DMS79 (cell line): ENCODE data around the gene DBNL.

Experiments
- DNase-seq: peaks from one replicate; lab custom pipeline; 2025; lab: John Stamatoyannopoulos, UW

Gene DBNL

DNA sequence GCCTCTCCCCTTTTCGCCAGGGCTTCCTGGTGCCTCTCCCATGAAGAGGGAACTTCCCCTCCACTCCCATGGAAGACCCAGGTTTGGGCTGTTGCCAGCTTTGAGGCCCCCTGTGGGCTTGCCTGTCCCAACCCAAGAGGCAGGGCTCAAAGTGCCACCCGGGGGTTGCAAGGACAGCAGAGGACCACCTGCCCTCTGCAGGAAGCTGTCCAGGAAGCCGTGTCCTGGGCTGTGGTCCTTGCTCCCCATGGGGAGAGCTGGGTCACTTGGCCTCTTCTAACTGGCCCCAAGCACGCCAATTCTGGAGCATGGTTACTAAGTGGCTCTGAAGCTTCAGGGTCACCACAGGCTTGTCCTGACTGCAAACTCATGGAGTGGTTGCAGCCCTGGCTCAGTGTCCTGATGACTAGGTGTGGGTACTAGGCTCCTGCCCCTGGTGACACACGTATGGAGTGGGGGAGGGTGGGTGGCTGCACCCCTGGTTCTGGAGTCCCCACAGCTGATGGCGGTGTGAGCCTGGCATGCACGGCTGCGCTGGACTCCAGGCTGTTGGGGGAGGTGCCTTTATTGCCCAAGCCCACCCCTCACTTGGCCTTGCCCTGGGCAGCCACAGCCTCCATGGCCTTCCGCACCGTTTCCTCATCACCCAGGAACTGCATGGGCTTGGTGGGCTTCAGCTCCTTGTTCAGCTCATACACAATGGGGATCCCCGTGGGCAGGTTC, 17.8 kb downstream of the DBNL start:
- no peak for DNase-seq

DNA sequence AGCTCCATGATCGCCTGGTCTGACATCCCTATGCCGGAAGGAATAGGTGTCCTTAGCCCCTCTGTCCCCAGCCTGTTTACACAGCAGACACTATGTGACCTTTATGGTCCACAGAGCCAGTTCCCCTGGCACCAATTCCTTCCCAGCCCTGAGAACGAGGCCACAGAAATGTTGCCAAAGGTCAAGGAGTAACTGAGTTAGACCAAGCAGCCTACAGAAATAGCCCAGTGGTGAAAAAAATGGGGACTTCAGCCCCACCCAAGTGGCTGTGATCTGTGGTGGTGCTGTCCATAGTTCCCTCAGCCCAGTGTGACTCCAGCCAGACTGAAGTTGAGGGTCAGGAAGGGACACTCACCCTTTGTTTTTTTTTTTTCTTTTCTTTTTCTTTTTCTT, 18.4 kb downstream of the DBNL start:
- DNase-seq: no peak

GRCh38 chr7:44063547-44063893, 19.0 kb downstream of the DBNL start:
- DNase-seq: no peak

- no peak for DNase-seq
Observed at GRCh38 chr7:44063894-44064651, 19.6 kb downstream of the DBNL start.

DNA sequence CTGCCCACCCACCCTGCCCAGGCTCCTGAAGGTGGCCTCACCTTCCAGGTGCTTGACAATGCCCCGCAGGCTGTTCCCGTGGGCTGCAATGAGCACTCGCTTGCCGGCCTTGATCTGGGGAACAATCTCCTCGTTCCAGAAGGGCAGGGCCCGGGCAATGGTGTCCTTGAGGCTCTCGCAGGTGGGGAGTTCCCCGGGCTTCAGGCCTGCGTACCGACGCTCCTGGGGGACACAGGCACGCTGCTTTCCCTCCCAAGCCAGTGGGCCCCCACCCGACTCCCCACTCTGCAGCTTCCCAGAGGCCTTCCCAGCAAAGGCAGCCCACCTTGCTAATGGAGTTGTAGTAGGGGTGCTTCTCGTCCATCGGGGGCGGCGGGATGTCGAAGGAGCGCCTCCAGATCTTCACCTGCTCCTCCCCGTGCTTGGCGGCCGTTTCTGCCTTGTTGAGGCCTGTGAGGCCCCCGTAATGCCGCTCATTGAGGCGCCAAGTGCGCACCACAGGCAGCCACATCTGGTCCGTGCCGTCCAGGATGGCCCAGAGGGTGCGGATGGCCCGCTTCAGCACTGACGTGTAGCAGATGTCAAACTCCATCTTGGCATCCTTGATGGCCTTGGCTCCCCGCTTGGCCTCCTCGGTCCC, 20.4 kb downstream of the DBNL start:
- no peak for DNase-seq

DNA sequence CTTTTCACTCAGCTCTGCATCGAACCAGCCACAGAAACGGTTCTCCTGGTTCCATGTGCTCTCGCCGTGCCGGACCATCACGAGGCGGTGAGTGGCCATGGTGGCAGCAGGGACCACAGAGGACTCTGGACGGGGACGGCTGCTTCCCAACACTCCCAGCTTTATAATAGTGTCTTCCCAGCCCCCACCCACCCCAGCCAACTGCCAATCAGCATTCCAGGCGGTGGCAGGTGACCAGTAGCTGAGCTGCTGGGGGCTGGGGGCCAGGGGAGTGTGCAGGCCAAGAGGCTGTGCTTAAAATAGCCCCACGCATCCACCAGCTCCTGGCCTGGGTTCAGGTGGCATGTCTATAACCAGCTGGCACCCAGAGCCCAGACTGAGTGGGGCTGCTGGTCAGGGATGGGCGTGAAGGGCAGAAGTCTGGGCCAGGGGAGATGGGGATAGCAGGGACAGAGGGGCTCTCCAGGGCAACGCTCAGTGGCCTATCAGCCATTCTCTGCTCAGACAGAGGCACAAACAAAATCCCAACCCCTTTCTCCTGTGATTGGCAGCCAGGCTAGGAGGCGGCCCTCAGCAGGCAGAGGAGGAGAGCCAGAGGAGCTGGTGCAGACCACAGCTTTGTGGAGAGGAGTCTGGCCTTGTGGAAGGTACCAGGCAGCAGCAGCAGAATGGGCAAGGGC, 21.1 kb downstream of the DBNL start, which contains the start of gene PGAM2:
PGAM2 (minus strand) TSS at position 137 of the 680 bp plus-strand sequence; CDS start at position 99, 38 bp downstream.
- no peak for DNase-seq

DNA sequence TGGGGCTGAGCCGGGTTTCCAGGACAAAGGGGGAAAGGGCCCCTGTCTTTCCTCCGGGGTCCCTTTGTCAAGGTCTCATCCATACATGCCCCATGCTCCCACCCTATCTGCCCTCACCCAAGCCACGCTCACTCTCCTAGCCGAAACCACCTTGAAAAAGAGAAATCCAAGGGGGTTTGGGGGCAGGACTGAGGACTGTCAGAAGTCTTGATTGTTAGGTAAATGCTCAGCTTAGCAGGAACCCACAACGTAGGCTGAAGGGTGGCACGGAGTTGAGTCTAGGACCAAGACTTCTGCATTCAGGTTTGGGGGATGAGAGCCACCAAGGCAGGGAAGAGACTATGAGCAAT, 21.6 kb downstream of the DBNL start:
- no peak for DNase-seq

DNA sequence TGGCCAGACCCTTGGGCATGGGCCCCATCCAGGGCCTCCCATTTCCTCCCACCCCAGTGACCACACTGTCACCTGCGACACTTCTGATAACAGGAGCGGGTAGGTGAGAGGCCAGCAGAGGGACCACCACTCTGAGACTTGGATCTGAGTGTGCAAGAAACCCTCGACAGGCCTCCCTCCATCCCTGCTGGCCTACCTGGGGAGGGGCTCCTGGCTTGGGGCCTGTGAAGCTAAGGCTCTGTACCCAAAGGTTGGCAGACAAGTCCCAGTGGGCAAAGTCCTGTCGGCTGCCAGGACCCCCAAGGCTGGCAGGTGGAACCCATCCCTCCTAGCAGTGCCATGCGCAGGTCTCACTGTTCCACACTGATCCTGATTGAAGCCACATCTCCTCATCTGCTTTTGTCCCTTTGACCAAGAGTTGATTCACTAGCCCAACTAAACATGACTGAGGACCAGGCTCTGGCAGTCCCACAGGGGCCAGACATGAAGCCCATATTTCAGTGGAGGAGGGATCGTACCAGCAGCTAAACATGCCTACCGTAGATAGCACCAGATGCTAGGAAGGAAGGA, 22.1 kb downstream of the DBNL start:
- no peak for DNase-seq

DNA sequence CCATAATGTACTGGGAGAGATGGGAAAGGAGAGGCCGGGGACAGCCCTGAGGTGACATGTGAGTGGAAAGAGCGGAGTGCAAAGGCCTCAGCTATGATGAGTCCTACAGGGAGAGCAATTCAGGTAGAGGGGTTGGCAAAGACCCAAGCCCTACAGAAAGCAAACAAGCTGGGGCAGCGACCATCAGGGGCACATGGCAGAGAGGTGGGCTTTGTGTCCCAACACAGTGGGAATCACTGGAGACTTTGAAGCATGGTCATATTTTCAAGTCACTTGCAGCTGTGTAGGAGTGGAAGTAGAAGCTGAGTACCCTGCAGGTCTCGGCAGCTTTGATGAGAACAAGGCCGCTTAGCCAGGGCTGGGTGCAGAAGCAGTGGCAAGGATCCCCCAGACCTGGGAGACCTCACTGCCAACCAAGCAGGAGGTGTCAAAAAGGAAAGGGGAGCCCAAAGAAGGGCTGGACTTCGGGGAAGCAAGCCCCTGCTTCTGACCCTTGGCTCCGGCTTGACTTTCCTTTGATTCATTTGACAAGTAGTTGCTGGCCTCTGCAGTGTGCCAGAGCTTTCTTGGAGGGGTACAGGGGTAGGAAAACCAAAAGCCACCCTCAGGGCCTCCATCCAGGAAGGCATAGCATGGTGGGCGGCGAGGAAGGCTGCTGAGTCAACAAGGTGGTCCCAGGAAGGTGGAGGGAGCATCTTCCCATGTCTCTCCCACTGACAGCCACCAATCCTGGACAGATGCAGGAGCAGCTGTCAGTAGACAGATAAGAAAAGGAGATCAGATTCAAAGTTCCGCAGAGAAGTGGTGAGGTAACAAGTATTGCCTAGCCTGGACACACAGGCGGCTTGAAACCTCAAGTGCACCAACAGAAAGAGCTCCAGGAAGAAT, 22.8 kb downstream of the DBNL start:
- no peak for DNase-seq

- no peak for DNase-seq
Observed at GRCh38 chr7:44068054-44068453, 23.6 kb downstream of the DBNL start.

GRCh38 chr7:44071726-44072363, 27.3 kb downstream of the DBNL start:
- DNase-seq: no peak

- DNase-seq: no peak
Observed at GRCh38 chr7:44072364-44073231, 28.1 kb downstream of the DBNL start.

- DNase-seq: no peak
Observed at GRCh38 chr7:44073664-44074348, 29.3 kb downstream of the DBNL start.

DNA sequence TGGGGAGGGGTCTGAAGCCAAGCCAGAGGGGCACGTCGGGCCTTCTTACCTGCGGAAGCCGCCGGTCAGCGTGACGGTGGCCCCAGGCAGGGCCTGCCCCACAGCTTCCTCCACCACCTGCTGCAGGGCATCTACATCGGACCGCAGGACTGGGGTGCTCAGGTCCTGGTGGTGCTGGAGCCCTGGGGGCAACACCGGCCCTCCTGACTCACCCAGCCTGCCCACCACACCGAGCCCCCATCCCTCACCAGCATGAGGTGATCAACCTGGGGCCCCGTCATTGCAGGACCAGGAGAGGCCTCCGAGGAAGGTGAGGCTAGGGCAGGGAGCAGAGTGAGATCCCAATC, 29.8 kb downstream of the DBNL start:
- DNase-seq: no peak

GRCh38 chr7:44075296-44076075, 31.0 kb downstream of the DBNL start:
- DNase-seq: no peak

- DNase-seq: no peak
Observed at GRCh38 chr7:44076101-44076895, 31.8 kb downstream of the DBNL start.

GRCh38 chr7:44077061-44077460, 32.6 kb downstream of the DBNL start:
- no peak for DNase-seq

GRCh38 chr7:44077681-44078091, 33.2 kb downstream of the DBNL start:
- DNase-seq: no peak
